HUDEP-2 (cell line): ENCODE data around the gene NUP35.

Experiments used
- DNase-seq, 76 experiments: peaks; one replicate each; lab custom pipeline; 2025; ENCODE audit not compliant: unreplicated experiment in 76 of 76; lab: John Stamatoyannopoulos, UW

Gene NUP35

DNA sequence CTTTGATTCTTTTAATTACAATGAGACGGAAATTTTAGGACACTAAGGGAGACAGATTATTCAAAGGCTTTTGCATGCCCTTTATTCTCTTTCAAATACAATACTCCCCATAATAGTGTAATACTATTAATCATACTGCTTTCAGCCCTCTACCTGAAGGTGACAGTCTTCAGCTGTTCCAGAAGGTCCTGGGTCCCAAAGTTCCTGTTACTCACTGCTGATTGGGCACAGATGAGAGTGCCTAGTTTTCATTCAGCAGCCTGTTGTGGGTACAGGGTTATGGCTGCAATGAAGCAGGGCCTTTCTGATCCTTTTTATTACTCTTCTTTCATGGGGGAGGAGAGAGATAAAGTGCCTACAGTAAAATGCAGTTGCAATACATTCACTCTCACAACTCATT, 80.2 kb downstream of the NUP35 start:
- DNase-seq = no peak

DNA sequence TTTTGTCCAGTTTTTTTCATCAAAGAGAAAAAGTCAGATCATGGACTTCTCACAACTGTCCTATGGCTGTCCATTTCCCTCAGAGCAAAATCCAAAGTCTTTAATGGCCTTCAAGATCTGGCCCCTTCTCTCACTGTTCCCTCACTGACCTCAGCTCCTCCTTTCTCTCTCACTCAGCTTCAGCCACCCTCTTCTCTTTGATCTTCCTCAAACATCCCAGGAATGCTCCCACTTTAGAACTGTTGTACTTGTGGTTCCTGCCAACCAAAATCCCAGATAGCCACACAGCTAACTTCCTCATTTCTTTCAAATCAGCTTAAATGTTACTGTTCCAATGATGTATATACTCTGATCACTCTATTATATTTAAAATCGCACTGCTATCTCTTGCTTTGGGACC, 82.9 kb downstream of the NUP35 start:
- no peak for DNase-seq

DNA sequence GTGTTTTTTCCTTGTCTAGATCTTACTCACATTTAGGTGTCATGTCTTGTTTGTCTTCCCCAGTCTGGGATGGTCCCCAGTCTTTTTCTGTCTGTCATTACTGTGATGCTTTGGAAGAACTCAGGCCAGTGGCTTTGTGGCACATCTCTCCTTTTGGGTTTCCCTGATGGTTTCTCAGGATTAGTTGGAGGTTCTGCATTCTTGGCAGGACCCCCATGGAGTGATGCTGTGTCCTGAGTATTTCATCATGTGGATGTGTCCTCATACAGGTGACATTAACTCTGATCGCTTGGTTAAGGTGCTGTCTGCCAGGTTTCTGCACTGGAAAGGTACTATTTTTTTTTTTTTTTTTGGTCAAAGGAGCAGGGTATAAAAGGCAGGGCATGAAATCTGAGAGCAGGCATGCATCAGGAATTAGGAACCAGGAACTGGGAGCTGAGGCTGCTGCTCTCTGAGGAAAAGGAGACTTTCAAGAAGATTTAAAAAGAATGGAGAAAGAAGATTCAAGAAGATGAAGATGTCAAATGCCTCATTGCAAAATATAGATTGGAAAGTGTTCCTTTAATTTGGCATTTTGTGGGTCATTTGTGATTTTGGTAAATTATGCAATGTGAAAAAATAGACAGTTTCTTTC, 85.3 kb downstream of the NUP35 start:
- no peak for DNase-seq
